NCI-H146 treated with DMSO at 0.1 percent for 48 hours (cell line): ENCODE measurements around the gene ANKK1.
A peak's percentile ranks its signal among the peaks of the same experiment; 100 is the strongest.

Experiments
- DNase-seq: peaks from one replicate; lab custom pipeline; 2025; ENCODE audit not compliant: unreplicated experiment; lab: John Stamatoyannopoulos, UW

Gene ANKK1

GRCh38 chr11:113376156-113376555 is 11.4 kb upstream of the ANKK1 start:
- no peak for DNase-seq

GRCh38 chr11:113377681-113378412 is 9.7 kb upstream of the ANKK1 start:
- peak; percentile 68 for DNase-seq

DNA sequence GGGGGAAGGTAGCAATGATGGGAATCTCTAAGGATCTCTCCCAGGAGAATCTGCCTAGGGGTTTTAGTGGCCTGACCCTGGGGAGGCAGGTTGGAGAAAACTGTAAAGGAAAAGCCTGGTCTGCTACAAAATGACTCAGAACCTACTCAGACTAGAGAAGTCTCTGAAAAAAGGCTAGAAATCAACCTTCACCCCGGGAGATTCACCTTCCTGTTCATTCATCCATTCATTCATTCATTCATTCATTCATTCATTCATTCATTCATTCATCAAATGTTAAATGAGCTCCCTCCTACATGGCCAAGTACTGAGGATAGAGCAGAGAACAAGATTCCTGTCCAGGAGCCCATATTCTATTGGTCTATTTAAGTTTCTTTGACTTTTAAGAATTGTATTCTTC is 8.9 kb upstream of the ANKK1 start:
- DNase-seq = no peak

DNA sequence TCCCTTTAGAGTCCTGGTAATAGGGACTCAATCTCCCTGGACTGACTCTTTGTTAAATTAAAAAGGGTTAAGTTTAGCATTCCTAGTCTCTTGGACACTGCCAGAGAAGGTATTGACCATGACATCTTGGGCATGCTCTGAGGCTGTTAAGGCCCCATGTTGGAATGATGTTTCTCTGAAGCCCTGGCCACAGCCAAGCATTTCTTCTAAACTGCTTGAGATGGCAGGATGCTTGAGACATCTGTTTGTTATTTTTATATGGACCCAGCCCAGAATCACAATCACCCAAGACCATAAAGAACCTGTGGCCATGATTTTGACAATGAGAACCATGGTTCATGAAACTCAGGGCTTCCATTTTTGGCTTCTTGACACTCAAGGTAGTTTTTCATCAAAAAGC is 5.5 kb upstream of the ANKK1 start:
- no peak for DNase-seq

DNA sequence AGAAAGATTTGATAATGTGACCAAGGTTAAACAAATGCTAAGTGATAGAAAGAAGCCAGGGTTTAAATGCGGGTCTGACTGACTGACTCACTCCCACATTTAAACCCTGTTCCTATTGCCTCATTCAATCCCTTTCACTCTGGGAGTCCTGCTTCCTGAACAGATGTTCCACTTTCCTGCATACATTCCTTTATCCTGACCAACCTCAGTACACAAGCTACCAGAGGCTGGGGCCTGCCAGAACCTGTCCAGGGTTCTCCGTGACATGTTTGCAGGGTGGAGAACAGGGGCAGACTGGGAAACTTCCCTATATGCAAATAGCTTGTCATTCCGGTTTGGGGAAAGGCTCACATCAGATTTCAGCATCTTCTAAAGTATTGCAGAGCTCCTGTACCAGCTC is 3.0 kb upstream of the ANKK1 start:
- DNase-seq = no peak

DNA sequence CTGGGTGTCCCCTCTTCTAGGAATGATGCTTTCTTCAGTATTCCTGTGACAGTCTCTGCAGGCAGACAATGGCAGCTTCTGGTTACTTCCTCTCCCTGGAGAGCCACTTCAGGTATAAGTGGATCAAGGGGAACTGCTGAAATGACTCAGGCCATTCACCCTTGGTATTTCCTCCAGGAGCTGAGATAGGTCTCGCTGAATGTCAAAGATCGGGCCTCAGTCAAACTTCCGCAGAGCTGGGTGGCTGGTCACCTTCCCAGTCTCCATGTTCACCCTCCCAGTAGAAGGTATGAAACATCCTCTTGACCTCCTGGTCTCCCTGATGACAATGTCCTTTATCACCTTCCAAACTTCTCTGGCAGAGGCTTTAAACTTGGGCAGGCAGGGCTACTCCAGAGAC is 1.8 kb upstream of the ANKK1 start:
- DNase-seq = no peak

DNA sequence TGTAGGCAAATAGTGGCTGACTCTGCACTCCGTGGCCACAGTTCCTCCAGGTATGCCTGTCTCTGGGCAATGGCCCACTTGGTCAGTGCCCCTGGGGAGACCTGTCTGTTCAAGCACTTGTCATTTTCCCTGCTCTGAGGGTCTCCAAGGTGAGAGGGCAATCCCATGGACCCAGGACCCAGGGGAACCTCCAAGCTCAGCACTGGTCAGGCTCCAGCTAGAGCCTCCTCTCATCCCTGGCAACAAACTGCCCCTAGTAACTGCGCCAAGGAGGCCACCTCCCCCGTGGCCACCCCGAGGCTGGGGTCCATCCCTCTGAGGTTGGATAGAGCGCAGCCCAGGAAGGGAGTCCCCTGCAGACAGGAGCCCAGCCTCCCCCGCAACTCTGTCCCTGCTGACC is 713 bp upstream of the ANKK1 start:
- DNase-seq = no peak

DNA sequence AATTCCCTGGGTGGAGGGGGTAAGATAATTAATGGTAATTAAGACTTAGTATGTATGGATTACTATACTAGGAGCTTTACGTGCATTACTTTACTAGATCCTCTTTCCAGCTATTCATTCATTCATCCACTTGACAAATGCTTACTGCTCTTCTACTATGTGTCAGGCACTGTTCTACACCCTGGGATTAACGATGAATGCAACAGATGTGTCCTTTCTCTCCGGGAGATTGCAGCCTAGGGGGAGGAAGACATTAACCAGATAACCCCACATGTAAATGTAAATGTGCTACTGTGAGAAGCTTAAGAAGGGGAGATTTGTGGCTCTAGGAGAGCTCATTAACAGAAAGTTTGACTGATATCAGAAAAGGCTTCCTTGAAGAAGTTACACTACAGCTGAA is 1.7 kb downstream of the ANKK1 start:
- DNase-seq = no peak

DNA sequence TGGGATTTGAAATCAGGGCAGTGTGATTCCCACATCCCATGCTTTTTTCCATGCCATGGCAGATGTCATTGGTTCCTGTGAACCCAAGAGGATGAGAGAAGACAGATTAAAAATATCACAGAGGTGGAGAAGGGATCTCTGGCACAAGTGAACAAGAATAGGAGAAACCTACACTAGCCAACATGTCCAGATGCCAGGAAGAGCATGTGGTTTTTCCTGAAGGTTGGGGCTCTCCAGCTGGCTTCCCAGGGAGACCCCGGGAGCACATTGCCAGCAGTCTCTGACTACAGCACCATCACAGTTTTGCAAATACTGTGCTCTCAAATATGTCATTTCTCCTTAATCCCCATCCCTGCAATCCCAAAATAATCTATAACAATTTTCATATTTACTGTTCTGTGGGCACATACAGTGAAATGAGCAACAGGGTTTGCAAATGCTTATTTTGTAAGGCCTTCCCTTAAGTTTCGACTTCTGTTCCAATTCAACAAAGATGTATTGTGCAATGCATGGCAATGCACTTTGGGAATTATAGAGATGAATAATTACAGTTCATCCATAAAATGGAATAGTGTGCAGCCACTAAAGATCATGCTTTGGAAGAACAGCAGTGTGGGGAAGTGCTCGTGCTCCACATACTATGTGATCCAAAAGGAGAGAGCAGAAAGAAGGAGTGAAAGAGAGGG is 4.8 kb downstream of the ANKK1 start:
- DNase-seq = no peak

GRCh38 chr11:113393501-113393985 is 6.0 kb downstream of the ANKK1 start:
- no peak for DNase-seq

GRCh38 chr11:113394919-113395318 is 7.3 kb downstream of the ANKK1 start:
- no peak for DNase-seq

DNA sequence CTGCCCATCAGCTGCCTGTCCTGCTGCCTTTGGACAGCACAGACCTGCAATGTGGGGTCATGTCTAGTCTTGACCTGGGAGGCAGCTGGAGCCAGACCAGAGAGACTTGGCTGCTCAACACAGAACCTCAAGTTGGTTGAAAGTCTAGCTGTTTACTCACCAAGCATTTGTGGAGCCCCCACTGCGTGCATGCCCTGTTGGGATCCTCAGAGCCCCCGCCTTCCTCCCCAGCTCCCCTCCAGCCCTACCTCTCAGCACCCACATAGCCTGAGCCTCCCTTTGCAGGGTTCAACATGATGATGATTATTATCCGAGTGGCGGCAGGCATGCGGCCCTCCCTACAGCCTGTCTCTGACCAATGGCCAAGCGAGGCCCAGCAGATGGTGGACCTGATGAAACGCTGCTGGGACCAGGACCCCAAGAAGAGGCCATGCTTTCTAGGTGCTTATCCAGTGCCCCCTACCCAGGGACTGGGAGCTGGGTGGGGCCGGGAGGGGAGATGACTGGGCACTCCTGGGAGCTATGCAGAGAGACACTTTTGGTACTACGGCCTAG is 8.3 kb downstream of the ANKK1 start:
- no peak for DNase-seq

GRCh38 chr11:113396690-113397089 is 9.1 kb downstream of the ANKK1 start:
- DNase-seq = no peak

DNA sequence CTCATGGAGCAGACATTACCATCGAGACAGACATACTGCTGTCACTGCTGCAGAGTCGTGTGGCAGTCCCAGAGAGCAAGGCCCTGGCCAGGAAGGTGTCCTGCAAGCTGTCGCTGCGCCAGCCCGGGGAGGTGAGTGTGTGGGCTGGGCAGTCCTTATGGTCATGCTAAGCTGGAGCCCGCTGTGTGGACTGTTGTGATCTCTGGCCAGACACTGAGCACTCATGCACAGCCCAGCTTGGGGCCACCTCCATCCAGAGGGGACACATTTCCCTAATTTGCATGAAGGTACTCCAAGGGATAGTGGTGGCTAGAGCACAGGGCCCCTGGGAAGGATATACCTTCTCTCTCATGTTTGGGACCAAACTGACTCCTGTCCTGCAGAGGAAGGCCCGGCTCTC is 9.6 kb downstream of the ANKK1 start:
- no peak for DNase-seq

DNA sequence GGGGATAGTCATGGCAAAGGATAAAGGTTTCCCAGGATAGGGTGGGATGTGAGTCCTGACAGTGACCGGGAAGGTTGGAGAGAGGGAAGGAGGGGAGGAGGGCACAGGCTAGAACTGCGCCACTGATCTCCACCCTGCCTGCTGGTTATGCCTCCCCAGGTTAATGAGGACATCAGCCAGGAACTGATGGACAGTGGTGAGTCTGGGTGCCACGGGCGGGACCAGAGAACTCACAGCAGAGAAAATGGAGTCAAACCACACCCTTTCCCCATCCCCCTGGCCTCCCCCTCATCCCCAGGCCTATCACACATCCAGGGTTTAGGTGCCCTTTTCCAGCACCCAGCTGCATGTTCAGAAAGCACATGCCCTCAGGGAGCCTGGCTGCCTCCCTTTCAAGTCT is 10.2 kb downstream of the ANKK1 start:
- no peak for DNase-seq

DNA sequence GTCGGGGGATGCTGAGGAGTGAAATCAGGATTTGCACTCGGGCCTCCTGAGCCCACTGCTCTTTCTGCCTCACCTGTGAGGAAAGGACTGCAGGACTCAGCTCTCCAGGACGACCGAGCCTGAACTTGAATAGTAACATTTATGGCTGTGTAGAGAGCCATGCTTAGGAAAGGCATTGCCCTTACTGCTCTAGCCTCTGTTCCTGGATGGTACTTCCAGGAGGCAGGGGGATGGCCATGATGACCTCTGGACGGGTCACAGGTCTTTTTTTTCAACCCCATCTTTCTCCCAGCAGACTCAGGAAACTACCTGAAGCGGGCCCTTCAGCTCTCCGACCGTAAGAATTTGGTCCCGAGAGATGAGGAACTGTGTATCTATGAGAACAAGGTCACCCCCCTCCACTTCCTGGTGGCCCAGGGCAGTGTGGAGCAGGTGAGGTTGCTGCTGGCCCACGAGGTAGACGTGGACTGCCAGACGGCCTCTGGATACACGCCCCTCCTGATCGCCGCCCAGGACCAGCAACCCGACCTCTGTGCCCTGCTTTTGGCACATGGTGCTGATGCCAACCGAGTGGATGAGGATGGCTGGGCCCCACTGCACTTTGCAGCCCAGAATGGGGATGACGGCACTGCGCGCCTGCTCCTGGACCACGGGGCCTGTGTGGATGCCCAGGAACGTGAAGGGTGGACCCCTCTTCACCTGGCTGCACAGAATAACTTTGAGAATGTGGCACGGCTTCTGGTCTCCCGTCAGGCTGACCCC is 11.3 kb downstream of the ANKK1 start:
- no peak for DNase-seq

GRCh38 chr11:113400631-113401230 is 13.2 kb downstream of the ANKK1 start:
- DNase-seq = no peak

GRCh38 chr11:113401718-113402117 is 14.1 kb downstream of the ANKK1 start:
- DNase-seq = no peak

- no peak for DNase-seq
Measured at GRCh38 chr11:113404859-113405430, 17.4 kb downstream of the ANKK1 start.

DNA sequence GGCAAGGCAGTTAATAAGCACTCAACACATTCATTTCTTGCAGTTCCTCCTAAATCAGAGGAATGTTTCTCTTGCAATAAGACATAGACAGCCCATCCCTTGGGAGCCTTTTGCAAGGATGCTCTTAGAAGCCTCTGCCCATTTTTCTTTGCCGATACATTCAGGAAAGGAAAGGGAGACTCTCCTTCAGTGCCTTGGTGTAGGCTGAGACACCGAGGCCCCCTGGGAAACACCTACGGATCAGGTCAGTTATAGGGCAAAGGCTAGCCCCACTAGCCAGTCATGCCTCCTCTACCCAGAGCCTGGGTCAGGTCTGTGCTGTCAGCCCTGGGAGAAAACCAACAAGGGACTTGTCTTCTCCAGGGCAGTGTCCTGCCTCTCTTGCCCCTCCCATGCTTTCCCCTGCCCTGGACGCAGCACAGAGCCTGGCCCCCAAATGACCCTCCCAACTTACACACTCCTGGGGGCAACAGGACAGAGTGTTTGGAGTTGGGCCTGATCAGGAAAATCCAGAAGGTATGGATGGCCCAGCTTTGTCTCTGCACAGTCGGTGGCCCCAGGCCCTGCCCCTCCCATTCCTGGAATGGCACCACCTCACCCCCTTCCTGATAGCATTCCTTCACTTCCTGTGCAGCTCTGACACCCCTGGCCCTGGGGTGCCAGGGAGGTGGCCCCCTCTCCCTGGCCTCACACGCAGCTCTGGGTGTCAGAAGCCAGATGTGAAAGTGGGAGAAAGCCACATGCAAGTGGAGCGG is 18.3 kb downstream of the ANKK1 start:
- no peak for DNase-seq
